ENCODE data around the gene DPP6.
"Not testable (repeated sequence)": the region's sequence is repeated elsewhere in the genome, so short reads cannot be mapped to it uniquely, and the experiment has no call there.

DNA sequence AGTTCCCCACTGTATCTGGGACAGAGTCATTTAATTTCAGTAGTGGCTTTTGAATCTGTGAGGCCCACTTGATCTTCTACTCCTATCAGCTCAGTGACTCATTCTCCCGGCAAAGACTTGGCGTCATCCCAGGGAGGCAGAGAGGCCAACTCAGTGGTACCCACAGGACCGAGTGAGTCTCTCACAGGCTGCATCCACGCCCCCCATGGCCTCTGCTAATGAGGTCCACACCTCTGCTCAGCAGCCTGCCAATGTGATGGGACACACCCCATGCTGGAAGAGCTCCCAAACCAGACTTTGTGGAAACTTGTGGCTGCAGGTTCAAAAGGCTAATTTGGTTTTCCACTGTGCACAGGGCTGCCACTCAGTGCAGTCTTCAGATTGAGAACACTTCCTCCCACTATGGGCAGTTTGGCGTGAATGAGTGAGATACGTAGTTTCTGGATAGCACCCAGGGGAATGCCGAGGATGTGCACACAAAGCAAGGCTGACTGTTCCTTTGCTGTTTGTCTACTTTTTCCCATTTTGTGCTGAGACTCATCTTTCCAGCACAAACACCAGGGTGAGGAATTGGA lies 81.6 kb downstream of the DPP6 start:
- TF ChIP-seq POLR2A (IDR thresholded peaks at IDR 0.05), result not testable (repeated sequence)
- TF ChIP-seq, protein P1, sequence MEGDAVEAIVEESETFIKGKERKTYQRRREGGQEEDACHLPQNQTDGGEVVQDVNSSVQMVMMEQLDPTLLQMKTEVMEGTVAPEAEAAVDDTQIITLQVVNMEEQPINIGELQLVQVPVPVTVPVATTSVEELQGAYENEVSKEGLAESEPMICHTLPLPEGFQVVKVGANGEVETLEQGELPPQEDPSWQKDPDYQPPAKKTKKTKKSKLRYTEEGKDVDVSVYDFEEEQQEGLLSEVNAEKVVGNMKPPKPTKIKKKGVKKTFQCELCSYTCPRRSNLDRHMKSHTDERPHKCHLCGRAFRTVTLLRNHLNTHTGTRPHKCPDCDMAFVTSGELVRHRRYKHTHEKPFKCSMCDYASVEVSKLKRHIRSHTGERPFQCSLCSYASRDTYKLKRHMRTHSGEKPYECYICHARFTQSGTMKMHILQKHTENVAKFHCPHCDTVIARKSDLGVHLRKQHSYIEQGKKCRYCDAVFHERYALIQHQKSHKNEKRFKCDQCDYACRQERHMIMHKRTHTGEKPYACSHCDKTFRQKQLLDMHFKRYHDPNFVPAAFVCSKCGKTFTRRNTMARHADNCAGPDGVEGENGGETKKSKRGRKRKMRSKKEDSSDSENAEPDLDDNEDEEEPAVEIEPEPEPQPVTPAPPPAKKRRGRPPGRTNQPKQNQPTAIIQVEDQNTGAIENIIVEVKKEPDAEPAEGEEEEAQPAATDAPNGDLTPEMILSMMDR (IDR thresholded peaks at IDR 0.05), result not testable (repeated sequence)
